Lower leg skin (tissue), 3 donors: ENCODE measurements around the gene ODAPH.
"Not testable (repeated sequence)": the region's sequence is repeated elsewhere in the genome, so short reads cannot be mapped to it uniquely, and the experiment has no call there.

Experiments used
- CTCF ChIP-seq, 3 donors: fragments of 450-650 bp; IDR thresholded peaks; one replicate each; pipeline ENCODE4 v1.5.1; 2016; ENCODE audit warnings: antibody characterized with exemption in 3 of 3, mild to moderate bottlenecking in 3 of 3, moderate library complexity in 2 of 3
- POLR2A ChIP-seq, 2 donors: fragments of 450-650 bp; IDR thresholded peaks; one replicate each; pipeline ENCODE4 v1.6.1; 2016 to 2017; ENCODE audit warnings: antibody characterized with exemption in 2 of 2, mild to moderate bottlenecking in 1 of 2, moderate library complexity in 1 of 2

- not testable (repeated sequence) for TF ChIP-seq CTCF, POLR2A (IDR thresholded peaks at IDR 0.05)
Measured at GRCh38 chr4:75533339-75533887, 22.5 kb upstream of the ODAPH start.
